GM19397 (cell line): Measurements from ENCODE around the gene IRAG1.
A peak's percentile ranks its signal among the peaks of the same experiment; 100 is the strongest.

Experiments used
- ATAC-seq: cut with Tn5 transposase; IDR thresholded peaks from one replicate; pipeline ENCODE4 v1.9.1; 2021; ENCODE audit warnings: mild to moderate bottlenecking, moderate library complexity; ENCODE audit not compliant: unreplicated experiment

The IRAG1 gene

GRCh38 chr11:10669258-10670033 is 24.1 kb downstream of the IRAG1 start:
- no peak for ATAC-seq

DNA sequence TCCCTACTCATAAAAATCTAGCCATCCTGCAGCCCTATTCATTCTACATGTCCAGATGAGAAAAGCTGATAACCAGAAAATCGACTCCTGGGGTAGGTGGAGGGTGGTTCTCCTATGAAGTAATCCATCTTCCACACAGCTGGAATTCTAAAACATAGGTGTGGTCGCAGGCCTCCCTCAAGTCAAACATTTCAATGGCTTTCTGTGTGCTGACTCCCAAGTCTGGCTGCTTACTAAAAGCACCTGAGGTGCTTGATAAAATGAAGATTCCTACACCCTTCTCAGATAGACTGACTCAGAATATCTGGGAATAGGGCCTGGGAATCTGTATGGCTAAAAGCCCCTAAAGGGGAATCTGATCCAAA is 26.1 kb downstream of the IRAG1 start:
- no peak for ATAC-seq

DNA sequence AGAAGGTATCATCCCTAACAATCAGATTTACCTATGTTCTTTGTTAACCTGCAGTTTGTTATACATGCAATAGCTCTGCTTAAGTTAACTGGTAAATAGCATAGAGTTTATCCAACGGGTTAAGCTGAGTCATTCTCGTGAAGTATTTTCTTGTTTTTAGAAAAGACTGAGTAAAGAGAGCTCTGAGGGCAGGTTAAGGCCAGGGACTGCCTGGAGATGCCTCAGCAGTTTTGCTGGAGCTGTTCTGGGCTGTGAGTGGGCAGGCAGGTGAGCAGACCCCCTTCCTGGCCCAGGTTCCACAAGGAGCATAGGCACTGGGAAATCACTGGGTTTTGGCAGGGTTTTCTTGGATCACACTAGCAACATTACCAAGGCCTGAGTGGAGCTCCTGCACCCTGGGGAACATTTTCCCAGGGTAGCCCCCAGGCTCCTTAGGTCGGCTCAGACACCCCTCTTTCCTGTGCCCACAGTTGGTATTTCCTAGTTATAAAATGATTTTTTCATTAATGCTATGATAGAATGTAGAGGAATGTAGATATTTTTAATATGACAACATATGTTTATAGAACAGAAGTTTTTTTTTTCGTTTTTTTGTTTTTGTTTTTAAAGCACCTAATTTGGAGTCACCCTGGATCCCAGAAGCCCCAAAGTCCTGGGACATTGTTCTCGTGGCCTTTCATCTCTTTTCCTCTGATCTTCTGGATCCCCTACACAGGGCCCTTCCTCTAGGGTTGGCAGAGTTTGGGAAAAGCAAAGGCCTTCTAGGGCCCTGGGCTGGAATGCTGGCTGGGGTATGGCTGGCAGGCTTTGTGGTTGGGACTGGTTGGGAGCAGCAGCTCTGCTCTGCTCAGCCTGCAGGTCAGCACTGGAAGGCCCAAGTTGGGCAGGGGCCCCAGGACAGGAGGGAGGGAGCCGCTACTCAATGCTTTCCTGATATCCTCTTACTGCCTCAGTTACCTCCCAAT is 26.7 kb downstream of the IRAG1 start:
- ATAC-seq, result no peak

DNA sequence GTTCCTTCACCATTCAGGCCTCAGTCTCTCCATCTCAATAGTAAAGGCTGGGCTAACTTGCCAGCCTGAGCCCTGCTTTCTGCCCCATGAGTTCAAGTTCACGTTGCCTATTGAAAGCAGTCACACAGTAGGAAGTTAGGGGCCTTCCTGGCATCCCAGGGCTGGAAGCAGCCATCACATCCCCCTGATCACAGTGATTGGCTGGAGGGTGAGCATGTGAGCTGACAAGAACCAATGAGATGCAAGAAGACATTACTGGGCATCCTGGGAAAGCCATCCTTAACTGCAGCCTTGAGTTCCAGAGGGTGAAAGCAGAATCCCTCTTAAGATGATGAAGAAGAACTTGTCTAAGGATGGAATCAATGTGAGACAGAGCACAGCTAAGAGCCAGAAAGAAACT is 29.1 kb downstream of the IRAG1 start:
- ATAC-seq, result no peak

DNA sequence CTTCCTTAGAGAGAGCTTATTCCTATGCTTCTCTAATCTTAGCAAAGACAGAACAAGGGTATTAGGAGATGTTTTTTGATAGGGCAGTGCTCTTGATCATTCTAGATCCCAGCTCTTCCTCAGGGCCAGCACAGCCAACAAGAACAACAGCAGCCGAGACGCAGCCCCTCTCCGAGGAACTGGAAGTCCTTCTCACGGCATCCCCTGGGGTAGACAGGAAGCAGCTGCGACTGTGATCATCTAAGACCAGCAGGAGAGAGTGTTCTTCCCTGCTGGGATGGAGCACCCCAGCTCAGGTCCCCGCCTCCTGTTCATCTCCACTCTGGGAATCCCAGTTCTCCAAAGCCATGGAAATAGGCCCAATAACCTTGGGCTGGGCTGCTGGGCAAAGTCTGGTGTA is 29.6 kb downstream of the IRAG1 start:
- ATAC-seq, result no peak

DNA sequence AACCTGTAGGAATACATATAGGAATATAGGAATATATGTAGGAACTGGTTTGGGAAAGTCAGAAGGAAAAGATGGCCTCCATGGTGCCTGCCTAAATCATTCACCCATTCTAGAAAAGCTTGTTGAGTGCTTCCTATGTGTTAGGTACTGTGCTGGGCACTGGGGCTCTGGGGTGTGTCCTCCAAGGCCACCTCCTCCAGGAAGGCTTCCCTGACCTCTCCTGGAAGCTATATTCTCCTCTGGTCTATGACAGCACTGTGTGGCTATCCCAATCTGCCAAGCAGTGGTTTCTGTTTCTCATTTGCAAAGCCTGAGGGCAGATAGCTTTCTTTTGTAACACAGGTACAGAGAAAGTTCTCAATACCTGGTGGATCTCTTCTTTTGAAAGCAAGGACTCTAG is 30.2 kb downstream of the IRAG1 start:
- no peak for ATAC-seq

DNA sequence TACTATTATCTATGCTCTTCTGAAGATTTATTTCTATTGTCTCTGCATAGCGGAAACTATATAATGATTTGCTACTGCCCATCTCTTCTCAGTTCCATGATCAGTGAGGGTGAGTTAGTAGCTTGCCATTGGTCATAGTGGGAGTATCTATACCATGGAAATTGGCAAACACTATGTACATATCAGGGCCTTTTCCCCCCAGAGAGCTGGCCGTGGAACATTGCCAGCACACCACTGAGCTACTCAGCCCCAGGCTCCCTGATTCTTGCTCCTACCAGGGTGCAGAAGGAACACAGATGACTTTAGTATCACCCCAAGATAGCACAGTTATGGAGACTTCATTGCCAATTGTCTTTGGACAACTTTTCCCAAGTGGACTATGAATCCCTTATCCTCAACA is 33.2 kb downstream of the IRAG1 start:
- no peak for ATAC-seq

- no peak for ATAC-seq
These were observed 34.0 kb downstream of the IRAG1 start for GRCh38 chr11:10659339-10660216.

DNA sequence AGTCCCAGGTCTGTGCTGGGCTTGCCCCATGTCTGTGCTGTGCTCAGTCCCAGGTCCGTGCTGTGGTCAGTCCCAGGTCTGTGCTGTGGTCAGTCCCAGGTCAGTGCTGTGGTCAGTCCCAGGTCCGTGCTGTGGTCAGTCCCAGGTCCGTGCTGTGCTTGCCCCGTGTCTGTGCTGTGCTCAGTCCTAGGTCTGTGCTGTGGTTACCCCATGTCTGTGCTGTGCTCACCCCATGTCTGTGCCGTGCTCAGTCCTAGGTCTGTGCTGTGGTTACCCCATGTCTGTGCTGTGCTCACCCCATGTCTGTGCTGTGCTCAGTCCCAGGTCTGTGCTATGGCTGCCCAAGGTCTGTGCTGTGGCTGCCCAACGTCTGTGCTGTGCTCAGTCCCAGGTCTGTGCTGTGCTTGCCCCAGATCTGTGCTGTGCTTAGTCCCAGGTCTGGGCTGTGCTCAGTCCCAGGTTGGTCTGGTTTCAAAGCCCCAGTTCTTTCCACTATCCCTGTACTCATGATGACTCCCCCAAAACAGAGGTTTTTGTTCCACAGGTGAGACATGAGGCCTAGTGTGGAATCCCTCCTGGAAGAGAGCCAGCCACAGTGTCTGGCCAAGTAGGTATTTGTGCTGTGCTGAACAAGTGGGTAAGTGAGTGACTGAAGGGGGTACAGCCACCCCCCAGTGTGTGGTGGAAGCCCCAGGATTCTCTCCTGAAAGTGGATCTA is 34.8 kb downstream of the IRAG1 start:
- ATAC-seq, result no peak

DNA sequence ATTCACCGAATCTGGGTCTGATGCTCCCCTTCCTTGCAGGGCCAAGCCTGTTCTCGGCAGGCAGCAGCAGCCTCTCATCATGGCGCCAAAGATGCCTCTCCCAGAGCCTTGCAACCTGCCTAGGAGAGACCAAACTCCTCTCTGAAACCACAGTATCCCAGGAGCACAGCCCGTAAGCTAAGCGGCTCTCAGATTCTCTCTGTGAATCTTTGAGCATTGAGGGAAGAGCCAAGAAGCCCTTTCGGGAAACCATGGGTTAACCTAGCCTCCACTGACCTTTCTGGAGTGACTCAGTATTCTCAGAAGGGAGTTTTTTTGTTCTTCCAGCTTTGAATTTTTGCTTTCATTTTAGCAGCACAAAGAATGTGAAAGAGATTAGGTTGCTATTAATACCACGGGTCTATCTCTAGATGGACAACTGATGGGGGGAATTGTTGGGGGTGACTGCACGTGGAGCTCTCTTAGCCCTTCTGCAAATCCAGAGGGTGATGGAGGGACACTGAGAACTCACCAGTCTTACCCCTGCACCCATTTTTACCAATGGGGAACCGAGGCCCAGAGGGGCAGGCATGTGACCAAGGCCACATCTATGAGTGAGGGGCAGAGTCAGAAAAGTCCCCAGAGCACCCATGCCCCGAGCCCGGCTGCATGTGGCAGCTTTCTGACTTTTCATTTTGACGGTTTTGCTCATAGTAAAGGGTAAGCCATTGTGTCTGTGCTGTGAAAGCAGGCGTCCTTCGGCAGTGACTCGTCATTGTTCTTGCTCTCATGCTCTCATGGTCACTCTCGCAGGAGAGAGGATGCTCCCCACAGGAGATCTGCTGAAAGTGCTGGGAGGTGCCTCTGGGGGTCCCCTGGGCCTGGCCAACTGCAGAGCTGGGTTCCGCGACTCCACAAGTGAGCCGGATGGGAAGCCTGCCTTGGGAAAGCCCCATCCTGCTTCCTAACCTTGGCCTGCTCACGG is 36.0 kb downstream of the IRAG1 start:
- peak; percentile 50 for ATAC-seq

GRCh38 chr11:10655943-10656576 is 37.5 kb downstream of the IRAG1 start:
- ATAC-seq, result no peak

GRCh38 chr11:10655227-10655626 is 38.3 kb downstream of the IRAG1 start:
- ATAC-seq, result no peak

DNA sequence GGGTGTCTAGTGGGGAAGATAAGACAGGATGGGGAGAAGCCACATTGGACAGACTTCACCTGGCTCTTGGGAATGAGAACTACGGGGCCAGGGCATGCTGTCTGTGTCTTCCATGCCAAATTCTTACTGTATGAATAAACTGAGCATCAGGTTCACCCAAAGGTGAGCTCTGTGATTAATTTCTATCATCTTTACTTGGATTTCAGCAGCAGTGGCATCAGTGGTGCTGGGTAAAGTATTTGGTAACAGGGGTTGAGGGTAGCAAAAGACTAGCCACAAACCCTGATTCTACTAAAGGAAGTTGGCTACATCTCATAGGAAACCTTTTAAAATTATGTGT is 38.8 kb downstream of the IRAG1 start:
- ATAC-seq, result no peak

DNA sequence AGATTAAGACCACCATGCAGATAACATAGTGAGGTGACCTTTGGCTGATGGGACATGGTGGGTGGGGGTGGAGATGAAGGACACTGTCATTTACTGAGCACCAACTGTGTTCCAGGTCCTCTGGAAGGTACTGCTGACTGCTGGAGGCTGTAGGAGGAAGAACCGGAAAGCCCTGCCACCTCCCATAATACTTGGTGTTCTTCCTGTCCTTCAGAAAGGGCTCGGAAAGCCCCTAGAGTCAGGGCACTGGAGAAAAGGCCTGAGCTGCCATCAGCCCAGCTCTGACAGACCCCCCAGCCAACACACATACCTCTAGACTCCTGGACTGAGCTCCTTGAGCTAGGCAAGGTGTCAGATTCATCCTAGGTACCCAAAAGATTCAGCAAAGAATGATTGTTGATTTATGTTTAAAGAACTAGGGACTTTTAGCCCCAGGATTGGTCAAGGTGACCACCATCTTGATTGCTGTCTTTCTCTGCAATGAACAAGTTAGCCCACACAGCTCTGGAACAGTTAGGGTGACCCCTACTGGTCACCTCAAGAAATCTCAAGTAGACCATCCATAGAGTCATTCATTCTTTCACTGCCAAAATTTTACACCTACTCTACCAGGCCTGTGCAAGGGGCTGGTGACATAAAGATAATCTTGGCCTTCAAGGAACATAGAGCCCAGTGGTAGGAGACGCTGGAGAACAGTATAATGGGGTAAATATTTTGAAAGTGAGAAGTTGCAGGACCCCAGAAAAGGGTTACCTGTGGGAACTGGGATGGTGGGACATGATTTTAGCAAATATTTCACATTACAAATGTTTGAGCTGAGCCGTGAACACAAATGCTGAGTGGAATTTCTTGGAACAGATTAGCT is 39.4 kb downstream of the IRAG1 start:
- ATAC-seq, result no peak

DNA sequence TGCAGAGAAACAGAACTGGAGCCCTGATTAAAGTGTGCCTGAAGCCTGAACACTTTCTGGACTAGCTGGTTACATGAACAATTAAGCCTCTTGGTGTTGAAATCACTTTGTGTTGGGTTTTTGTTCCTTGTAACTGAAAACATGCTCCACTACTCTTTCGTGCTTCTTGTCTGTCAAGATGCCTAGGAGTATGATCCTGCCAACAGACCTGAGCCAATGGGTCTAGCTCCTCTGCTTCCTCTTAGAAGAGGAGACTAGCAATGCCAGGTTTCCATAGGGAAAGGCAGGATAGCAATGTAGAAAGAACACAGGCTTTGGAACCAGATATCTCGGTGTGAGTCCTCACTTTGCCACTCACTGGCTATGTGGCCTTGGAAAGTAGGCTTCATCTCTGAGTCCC is 40.3 kb downstream of the IRAG1 start:
- no peak for ATAC-seq

- no peak for ATAC-seq
These were observed 41.7 kb downstream of the IRAG1 start for GRCh38 chr11:10651656-10652361.

- no peak for ATAC-seq
These were observed 42.9 kb downstream of the IRAG1 start for GRCh38 chr11:10650630-10651029.
